SH-SY5Y (cell line): Measurements from ENCODE around the gene LMNTD1.

Experiments
- GATA2 ChIP-seq: IDR thresholded peaks from 2 replicates; pipeline ENCODE4 v1.6.1; 2011; ENCODE audit warnings: mild to moderate bottlenecking, low read depth, low read length
- GATA3 ChIP-seq: IDR thresholded peaks from 2 replicates; pipeline ENCODE4 v1.6.1; 2011; ENCODE audit warnings: low read depth, mild to moderate bottlenecking, low read length, moderate library complexity

- TF ChIP-seq GATA2 (no peak), GATA3 (no peak)
Observed at GRCh38 chr12:25526778-25527177, 26.3 kb downstream of the LMNTD1 start.
